Epithelial cell of prostate (primary cell): ENCODE measurements around the gene SUSD2.

Experiments used
- DNase-seq: peaks from one replicate; pipeline ENCODE4 v3.0.0-alpha.2; 2011; ENCODE audit warnings: low read depth, low spot score
- H3K27ac ChIP-seq: fragments of 450-650 bp; 2 replicates; pipeline ENCODE4 v1.5.1; 2017; ENCODE audit warnings: mild to moderate bottlenecking

SUSD2 gene

GRCh38 chr22:24149198-24149590, 32.1 kb upstream of the SUSD2 start:
- no peak for DNase-seq
- H3K27ac ChIP-seq: no peak overlapping the region

- H3K27ac ChIP-seq: no peak overlapping the region
- DNase-seq: no peak
Measured at GRCh38 chr22:24153353-24153752, 27.9 kb upstream of the SUSD2 start.

DNA sequence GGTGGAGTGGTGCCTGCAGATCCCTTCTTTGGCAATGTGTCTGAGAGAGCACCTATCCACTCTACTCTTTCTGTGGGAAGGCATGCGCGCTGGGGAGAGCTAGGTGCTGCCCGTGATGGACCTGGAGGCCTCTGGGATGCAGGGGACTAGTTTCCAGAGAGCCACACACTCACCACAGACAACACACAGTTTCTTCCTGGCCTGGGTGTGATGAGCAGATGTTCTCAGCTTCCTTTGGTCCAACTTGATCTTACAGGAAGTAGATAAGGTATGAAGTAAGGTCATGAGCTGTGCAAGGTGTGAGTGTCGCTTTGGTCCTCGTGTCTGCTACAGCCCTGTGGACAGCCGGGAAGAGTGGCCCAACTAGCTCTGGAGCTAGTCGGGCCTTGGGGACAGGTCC, 27.3 kb upstream of the SUSD2 start:
- no peak overlapping the region for H3K27ac ChIP-seq
- no peak for DNase-seq

DNA sequence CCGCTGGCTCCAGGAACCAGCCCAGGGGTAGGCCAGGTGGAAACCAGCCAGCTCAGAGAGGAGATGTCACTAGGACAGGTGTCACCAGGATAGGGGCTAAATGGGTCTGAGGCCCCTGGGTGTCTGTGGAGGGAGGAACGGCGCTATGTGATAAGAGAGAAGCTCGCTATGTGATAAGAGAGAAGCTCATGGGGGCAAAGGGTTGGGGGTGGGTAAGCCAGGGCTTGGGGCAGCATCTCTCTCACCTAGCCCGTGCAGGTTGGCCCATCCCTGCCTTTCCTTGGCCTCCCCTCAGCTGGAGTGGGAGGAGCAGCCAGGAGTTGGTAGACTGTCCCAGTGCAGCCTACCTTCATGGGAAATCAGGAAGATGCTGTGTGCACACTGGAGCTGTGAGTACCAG, 26.5 kb upstream of the SUSD2 start:
- no peak for DNase-seq
- H3K27ac ChIP-seq: no peak overlapping the region

GRCh38 chr22:24155627-24156140, 25.6 kb upstream of the SUSD2 start:
- DNase-seq: no peak
- no peak overlapping the region for H3K27ac ChIP-seq

DNA sequence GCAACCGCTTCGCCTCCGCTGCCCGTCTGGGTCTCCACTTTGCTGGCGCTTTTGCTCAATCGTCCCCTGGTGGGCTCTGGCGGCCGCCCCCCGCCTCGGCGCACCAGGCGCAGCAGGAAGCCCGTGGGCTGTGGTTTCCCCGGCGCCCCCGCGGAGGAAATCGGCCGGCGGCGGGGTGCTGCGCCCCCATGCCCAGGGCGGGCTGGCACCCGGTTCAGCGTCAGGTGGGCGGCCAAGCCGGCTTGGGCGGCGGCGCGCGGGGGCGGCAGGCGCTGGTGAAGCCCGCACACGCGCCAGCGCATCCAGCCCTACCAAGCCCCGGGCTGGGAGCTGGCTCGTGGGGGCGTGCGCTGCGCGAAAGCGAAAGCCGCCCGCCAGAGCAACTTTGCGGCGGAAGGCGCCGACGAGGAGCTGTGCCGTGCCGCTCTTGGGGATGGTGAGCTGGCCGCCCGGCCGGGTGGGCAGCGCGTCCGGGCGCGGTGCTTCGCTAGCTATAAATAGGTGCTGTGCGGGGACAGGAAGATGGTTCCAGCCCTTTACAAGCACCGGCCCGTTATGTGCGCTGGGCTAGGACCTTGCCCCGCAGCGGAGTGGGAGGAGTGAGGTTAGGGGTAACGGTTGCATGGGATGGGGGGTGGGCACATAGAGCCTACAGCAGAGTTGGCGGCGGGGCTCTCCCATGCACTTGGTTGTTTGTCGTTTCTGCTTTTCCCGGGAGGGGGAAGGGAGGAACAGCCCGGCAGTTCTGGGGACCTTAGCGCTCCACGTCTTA, 25.0 kb upstream of the SUSD2 start:
- no peak overlapping the region for H3K27ac ChIP-seq
- no peak for DNase-seq

- no peak for DNase-seq
- no peak overlapping the region for H3K27ac ChIP-seq
Measured at GRCh38 chr22:24156913-24157821, 24.1 kb upstream of the SUSD2 start.

- DNase-seq: no peak
- no peak overlapping the region for H3K27ac ChIP-seq
Measured at GRCh38 chr22:24157822-24158135, 23.5 kb upstream of the SUSD2 start.

DNA sequence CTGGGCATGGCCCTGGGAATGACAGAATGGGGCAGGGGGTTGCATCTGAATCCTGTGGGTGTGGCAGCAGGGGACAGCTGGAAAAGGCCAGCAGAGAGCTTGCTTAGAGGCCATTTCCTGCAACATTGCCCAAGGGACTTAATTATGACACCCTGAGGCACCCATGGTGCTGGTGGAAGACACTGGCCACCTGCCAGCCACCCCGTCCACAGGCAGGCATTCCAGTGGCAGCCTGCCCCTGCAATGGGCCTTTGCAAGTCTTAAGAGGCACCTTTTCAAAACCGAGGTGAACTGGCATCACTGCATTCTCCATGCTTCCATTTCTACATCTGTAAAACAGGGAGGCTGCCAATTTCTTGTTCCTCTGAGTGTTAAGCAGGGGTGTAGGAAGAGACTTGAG, 21.6 kb upstream of the SUSD2 start:
- no peak for DNase-seq
- H3K27ac ChIP-seq: no peak overlapping the region

DNA sequence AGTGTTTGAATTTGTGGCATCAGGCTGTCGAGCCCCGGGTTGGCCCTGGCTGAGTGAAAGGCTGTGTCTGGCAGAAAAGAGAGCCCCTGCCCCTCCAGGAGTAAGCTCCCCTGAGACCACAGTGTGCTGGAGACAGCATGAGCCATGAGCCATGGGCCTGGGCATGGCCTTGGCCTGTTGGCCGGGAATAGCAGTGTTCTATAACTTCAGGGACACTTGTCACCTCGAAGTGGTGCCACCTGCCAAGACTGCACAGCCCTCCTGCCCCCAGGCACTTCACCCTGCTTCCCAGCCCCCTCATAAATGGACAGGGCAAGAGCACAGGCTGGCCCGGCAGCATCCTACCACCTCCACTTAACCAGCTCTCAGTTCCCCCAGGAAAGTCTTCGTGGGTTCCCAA, 20.7 kb upstream of the SUSD2 start:
- H3K27ac ChIP-seq: no peak overlapping the region
- DNase-seq: no peak

DNA sequence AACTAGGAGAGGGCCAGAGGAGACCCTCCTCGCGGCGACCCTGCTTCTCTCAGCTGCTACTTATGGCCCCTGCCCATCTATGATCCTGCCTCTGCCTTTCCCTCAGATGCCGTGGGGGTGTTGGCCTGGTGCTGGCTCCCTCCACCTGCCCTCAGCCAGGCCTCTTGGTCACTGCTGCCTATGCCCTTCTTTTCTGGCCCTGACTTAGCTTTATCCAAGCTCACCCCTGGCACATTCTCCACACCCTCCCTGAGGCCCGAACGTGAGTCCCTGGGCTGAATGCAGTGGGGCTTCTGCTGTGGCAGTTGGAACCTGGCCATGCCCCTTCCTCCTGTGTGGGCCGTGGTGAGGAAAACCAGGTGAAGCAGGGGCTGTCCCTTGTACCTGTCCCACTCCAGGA, 19.8 kb upstream of the SUSD2 start:
- no peak overlapping the region for H3K27ac ChIP-seq
- no peak for DNase-seq

- no peak overlapping the region for H3K27ac ChIP-seq
- DNase-seq: no peak
Measured at GRCh38 chr22:24161909-24162308, 19.4 kb upstream of the SUSD2 start.

GRCh38 chr22:24162436-24162835, 18.9 kb upstream of the SUSD2 start:
- H3K27ac ChIP-seq: no peak overlapping the region
- DNase-seq: no peak

DNA sequence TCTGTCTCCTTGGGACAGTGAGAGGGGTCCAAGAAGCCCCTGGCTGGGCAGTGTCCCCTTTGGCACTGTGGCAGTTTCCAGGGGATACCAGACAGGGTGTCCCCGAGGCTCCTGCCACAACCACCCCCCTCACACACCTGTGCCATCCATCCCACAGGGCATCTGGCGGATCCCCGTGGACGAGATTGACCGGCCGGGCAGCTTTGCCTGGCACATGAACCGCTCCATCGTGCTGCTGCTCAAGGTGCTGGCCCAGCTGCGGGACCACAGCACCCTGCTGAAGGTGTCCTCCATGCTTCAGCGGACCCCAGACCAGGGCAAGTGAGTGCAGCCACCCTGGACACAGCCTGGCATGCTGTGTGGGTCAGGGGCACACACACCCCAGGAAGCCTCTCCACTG, 17.0 kb upstream of the SUSD2 start:
- H3K27ac ChIP-seq: no peak overlapping the region
- DNase-seq: no peak

GRCh38 chr22:24164940-24165339, 16.3 kb upstream of the SUSD2 start:
- DNase-seq: no peak
- no peak overlapping the region for H3K27ac ChIP-seq

GRCh38 chr22:24165673-24166072, 15.6 kb upstream of the SUSD2 start:
- DNase-seq: peak; percentile 51
- no peak overlapping the region for H3K27ac ChIP-seq

DNA sequence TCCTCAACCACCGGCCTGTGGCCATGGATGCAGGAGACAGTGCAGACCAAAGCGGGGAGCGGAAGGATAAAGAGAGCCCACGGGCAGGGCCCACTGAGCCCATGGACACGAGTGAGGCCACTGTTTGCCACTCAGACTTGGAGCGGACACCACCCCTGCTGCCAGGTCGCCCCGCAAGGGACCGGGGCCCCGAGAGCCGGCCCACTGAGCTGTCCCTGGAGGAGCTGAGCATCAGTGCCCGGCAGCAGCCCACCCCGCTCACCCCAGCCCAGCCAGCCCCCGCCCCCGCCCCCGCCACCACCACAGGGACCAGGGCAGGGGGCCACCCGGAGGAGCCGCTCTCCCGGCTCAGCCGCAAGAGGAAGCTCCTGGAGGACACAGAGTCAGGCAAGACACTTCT, 14.5 kb upstream of the SUSD2 start:
- H3K27ac ChIP-seq: no peak overlapping the region
- DNase-seq: no peak

GRCh38 chr22:24169439-24170058, 11.7 kb upstream of the SUSD2 start:
- no peak overlapping the region for H3K27ac ChIP-seq
- DNase-seq: no peak

DNA sequence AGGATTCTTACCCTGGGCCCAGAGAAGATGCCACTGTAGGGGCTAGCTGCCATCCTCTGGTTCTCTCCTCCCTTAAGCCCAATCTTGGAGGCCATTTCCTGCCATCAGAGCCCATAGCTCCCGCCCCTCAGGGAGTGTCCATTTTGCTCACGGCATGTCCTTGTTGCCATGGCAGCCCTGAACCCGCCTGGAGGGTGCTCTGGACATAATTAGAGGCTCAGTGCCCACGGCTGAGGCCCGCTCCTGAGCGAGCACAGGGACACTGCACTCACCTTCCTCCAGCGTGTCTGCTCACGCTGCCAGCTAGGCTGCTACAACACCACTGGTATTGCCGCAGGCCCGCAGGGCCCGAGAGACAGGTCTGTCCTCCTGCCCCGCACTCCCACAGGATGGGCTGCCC, 11.1 kb upstream of the SUSD2 start:
- H3K27ac ChIP-seq: no peak overlapping the region
- DNase-seq: no peak

- H3K27ac ChIP-seq: no peak overlapping the region
- no peak for DNase-seq
Measured at GRCh38 chr22:24170632-24171031, 10.7 kb upstream of the SUSD2 start.

DNA sequence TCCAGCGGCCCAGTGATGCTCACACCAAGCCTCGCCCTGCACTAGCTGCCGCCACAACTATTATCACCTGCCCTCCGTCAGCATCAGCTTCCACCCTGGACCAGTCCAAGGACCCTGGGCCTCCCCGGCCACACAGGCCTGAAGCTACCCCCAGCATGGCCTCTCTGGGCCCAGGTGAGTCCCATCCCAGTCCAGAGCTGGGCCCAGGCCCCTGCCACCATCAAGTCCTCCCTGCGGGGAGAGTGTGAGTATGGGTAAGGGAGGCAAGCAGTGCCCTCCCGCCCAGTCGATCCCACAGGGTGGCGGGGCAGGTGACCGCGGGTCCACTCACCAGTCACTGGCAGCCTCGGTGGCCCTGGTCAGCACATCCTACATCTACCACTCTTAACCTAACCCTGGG, 9.5 kb upstream of the SUSD2 start:
- no peak overlapping the region for H3K27ac ChIP-seq
- no peak for DNase-seq
